HG03095 (cell line): ENCODE data around the gene ELAC1.
"Not testable (repeated sequence)": the region's sequence is repeated elsewhere in the genome, so short reads cannot be mapped to it uniquely, and the experiment has no call there.

Source experiments
- ATAC-seq: cut with Tn5 transposase; IDR thresholded peaks from one replicate; pipeline ENCODE4 v1.9.1; 2021; ENCODE audit warnings: moderate library complexity; ENCODE audit not compliant: unreplicated experiment

Gene ELAC1

GRCh38 chr18:50967714-50968661 lies at the start of gene ELAC1:
Gene ELAC1, plus strand, starts transcription at chr18:50968040. Its CDS starts 6,365 bp downstream, at chr18:50974405.
- ATAC-seq, result peak; percentile 94

DNA sequence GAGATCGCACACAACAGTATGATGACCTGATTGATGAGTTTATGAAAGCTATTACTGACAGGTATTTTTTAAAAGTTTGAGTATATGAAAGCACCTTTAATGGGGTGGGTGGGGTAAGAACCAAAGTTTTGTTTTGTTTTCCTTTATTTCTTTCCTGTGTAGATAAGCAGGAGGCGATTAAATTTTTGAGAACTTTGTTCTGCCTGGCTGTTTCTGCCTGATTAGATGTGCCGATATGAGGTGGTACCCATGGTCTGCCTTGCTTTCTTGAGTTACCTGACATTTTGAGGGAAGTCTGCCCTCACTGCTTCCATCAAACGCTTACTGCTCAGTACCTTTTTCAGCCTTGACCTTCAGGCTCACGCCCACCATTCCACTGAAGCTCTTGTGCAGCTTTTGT lies 49.7 kb upstream of the ELAC1 start:
- no peak for ATAC-seq

DNA sequence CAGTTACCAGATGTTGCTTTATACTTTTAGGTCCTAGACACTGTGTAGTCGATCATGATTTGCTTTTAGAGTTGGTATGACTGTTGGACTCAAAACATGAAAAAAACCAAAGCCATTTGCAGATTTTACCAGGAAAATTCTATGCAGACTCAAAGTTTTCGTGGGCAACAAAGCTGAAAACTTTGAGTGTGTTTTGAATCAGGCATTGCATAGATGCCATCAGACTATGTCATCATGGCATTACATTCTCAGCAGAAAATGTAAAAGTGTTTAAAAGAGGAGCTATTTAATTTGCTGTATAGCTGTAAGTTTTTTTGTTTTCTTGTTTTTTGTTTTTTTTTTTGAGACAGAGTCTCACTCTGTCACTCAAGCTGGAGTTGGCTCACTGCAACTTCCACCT lies 43.5 kb upstream of the ELAC1 start:
- no peak for ATAC-seq

DNA sequence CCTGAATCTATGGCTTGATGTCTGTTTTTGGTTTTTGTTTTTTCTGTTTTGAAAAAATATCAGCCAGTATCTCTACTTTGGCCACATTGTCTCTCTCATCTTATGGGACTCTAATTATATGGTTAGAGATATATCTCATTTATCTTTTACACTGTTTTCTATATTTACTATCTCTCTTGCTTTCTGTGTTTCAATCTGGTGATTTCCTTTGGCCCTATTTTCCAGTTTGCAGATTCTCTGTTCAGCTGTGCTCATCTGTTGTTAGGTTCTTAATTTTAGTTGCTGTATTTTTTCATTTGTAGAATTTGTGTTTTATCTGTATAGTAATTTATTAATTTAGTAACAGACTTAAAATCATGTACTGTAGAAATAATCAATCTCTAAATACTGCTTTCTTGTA lies 41.3 kb upstream of the ELAC1 start:
- ATAC-seq, result no peak

GRCh38 chr18:50928551-50928950 lies 39.3 kb upstream of the ELAC1 start:
- ATAC-seq, result no peak

GRCh38 chr18:50933684-50934083 lies 34.2 kb upstream of the ELAC1 start:
- ATAC-seq, result no peak

GRCh38 chr18:50934545-50935211 lies 33.2 kb upstream of the ELAC1 start:
- ATAC-seq, result no peak

GRCh38 chr18:50935493-50936191 lies 32.2 kb upstream of the ELAC1 start:
- ATAC-seq, result no peak

- no peak for ATAC-seq
Observed at GRCh38 chr18:50937183-50937582, 30.7 kb upstream of the ELAC1 start.

GRCh38 chr18:50938912-50939311 lies 28.9 kb upstream of the ELAC1 start:
- ATAC-seq, result no peak

DNA sequence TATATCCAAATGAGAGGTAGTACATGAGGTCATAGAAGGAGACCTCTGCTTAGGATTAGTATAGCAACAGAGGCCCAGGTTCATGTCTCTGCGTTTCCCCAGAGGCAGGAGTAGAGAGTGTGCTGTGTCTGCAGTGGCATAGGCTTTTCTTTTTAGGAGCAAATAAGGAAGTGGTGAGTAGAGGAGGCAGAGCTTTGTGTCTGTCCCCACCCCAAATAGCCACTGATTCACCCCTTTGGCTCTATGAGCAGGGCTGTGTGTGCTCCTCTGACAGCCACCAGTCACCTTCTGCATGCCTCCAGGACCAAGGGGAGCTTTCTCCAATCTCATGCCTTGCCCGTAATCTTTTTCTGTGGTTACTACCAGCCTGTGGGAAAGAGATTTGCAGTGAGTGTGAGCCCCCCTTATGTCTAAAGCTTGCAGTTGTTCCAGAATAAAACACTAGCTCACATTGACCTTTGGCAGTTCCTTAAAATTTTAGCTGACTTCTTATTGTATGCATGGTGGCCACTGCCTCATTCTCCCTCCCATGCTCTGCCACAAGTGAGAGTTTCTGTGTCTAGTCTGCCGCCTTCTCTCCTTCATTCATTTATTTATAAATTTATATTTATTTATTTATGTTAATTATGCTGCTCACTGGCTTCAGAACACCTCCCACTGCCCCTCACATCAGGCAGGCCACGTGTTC lies 23.5 kb upstream of the ELAC1 start:
- ATAC-seq, result no peak

- ATAC-seq, result not testable (repeated sequence)
Observed at GRCh38 chr18:50945918-50946317, 21.9 kb upstream of the ELAC1 start.

- ATAC-seq, result no peak
Observed at GRCh38 chr18:50947899-50948298, 19.9 kb upstream of the ELAC1 start.

- ATAC-seq, result no peak
Observed at GRCh38 chr18:50949185-50949584, 18.7 kb upstream of the ELAC1 start.

DNA sequence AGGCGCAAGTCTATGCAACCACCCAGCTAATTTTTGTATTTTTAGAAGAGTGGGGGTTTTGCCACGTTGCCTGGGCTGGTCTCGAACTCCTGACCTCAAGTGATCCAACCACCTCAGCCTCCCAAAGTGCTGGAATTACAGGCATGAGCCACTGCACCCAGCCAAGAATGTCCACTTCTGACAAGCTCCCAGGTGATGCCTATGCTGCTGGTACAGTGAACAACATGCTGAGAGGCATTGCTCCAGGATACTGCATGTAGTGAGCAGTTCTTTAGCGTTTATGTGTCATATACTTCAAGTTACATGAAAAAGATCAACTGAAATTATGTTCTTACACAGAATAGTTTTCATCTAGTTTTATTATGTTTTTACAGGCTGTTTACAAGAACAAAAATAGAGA lies 17.2 kb upstream of the ELAC1 start:
- ATAC-seq, result no peak

DNA sequence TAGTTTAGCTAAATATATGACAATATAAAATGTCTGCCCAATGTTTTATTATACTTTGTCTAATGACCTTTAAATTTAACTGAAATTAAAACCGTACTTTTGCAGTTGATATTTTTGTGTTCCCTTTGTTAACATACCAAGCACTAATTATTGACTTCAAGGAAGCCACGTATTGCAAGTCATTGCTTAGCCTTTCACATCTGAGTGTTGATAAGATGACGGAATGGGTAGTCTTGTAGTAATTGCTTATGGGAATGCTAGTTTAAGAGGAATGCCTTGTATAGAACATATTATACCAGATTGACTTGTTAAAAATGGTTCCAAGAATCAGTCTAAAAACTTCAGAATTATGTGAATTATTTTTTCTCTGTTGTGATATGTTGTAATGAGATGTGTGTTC lies 14.0 kb upstream of the ELAC1 start:
- no peak for ATAC-seq

DNA sequence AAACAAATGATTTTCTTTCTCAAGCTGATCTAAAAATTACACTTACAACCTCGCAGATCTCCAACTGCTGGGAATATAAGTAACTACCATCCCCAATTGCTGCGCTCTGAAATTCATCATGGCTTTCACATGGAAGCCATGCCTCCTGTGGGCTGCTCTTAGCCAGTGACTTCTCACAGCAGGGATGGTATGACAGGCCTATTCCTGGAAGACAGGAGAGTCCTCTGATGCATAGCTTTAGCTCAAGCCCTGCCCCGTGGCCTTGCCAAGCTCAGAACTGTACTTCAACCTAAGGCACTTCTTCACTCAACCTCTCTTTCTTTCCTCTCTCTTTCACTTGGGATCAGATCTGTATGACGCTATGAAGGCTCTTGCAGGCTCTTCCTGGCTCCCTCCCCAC lies 12.6 kb upstream of the ELAC1 start:
- ATAC-seq, result no peak

- no peak for ATAC-seq
Observed at GRCh38 chr18:50956116-50956515, 11.7 kb upstream of the ELAC1 start.

GRCh38 chr18:50961974-50962373 lies 5.9 kb upstream of the ELAC1 start:
- no peak for ATAC-seq

DNA sequence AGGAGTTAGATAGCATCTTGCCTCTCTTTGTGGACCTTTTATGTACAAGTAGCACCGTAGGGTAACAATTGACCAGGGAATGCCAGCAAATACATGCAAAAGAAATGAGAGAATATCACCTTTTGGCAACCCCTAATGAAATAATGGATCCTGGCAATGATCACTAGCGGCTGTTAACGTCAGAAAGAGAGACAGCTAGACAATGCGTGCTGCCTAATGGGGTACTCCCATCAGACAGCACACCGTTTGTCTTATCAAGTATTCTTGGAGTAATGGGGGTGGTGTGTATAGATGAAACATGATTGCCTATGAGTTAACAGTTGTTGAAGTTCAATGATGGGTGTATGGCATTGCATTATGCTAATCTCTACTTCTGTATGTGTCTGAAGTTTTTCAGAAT lies 1.6 kb downstream of the ELAC1 start:
- ATAC-seq, result no peak

GRCh38 chr18:50970006-50970405 lies 2.2 kb downstream of the ELAC1 start:
- no peak for ATAC-seq
